DOHH2 (cell line): ENCODE results near the gene KIF1A.
"Not testable (repeated sequence)": the region's sequence is repeated elsewhere in the genome, so short reads cannot be mapped to it uniquely, and the experiment has no call there.

Experiments used
- H3F3A ChIP-seq: fragments of 200-600 bp; sonication (generic), shearing (Covaris generic); 2 replicates; pipeline ENCODE4 v1.6.0; 2016; ENCODE audit warnings: antibody characterized with exemption, mild to moderate bottlenecking; ENCODE audit not compliant: control insufficient read depth, insufficient read depth
- H3K27ac ChIP-seq: fragments of 200-600 bp; sonication (generic); 2 replicates; pipeline ENCODE4 v1.5.1; 2014; ENCODE audit warnings: low read depth, mild to moderate bottlenecking, low read length, moderate library complexity
- H3K27me3 ChIP-seq: fragments of 200-600 bp; sonication (generic); 2 replicates; pipeline ENCODE4 v1.6.1; 2014; ENCODE audit warnings: mild to moderate bottlenecking, low read length, mixed read lengths; ENCODE audit not compliant: control insufficient read depth
- H3K36me3 ChIP-seq: fragments of 200-600 bp; sonication (generic); 2 replicates; pipeline ENCODE4 v1.6.1; 2014; ENCODE audit warnings: mild to moderate bottlenecking, low read length, moderate library complexity, mixed read lengths; ENCODE audit not compliant: control insufficient read depth
- H3K4me1 ChIP-seq: fragments of 200-600 bp; sonication (generic); 2 replicates; pipeline ENCODE4 v1.6.1; 2014; ENCODE audit warnings: mild to moderate bottlenecking, low read length, mixed read lengths; ENCODE audit not compliant: control insufficient read depth
- H3K4me2 ChIP-seq: fragments of 200-600 bp; sonication (generic); 2 replicates; pipeline ENCODE4 v1.6.0; 2014; ENCODE audit warnings: mild to moderate bottlenecking, low read length, moderate library complexity
- H3K4me3 ChIP-seq: fragments of 200-600 bp; sonication (generic); 2 replicates; pipeline ENCODE4 v1.5.1; 2014; ENCODE audit warnings: mild to moderate bottlenecking, low read length, mixed read lengths
- H3K79me2 ChIP-seq: fragments of 200-600 bp; sonication (generic); 2 replicates; pipeline ENCODE4 v1.6.1; 2014; ENCODE audit warnings: mild to moderate bottlenecking, low read length, mixed read lengths; ENCODE audit not compliant: control insufficient read depth
- H3K9me2 ChIP-seq: fragments of 200-600 bp; sonication (generic); replicated peaks from 2 replicates; pipeline ENCODE4 v1.6.1; 2014; ENCODE audit warnings: mild to moderate bottlenecking, low read length, mixed read lengths; ENCODE audit not compliant: control insufficient read depth
- H3K9me3 ChIP-seq: fragments of 200-600 bp; sonication (generic); 2 replicates; pipeline ENCODE4 v1.6.1; 2014; ENCODE audit warnings: antibody characterized with exemption, low read length, mixed read lengths; ENCODE audit not compliant: control insufficient read depth, insufficient read depth
- H4K20me1 ChIP-seq: fragments of 200-600 bp; sonication (generic); 2 replicates; pipeline ENCODE4 v1.6.0; 2014; ENCODE audit warnings: low read depth, mild to moderate bottlenecking, antibody characterized with exemption, low read length, moderate library complexity; ENCODE audit not compliant: control insufficient read depth, insufficient read depth

KIF1A gene

GRCh38 chr2:240695593-240695992 is 124.4 kb downstream of the KIF1A start:
- not testable (repeated sequence) for H3K4me3 ChIP-seq, H3K4me2 ChIP-seq, H3K27ac ChIP-seq, H3K9me3 ChIP-seq, H3F3A ChIP-seq, H3K4me1 ChIP-seq, H3K36me3 ChIP-seq, H3K9me2 ChIP-seq, H3K27me3 ChIP-seq, H4K20me1 ChIP-seq, H3K79me2 ChIP-seq

- H3K4me1 ChIP-seq, H3K79me2 ChIP-seq, H3K27ac ChIP-seq, H3F3A ChIP-seq, H3K27me3 ChIP-seq, H4K20me1 ChIP-seq, H3K4me2 ChIP-seq, H3K9me2 ChIP-seq, H3K36me3 ChIP-seq, H3K4me3 ChIP-seq, H3K9me3 ChIP-seq: not testable (repeated sequence)
Observed at GRCh38 chr2:240694304-240694703, 125.7 kb downstream of the KIF1A start.

- not testable (repeated sequence) for H3K36me3 ChIP-seq, H3K4me3 ChIP-seq, H4K20me1 ChIP-seq, H3K27me3 ChIP-seq, H3K9me2 ChIP-seq, H3K4me2 ChIP-seq, H3K27ac ChIP-seq, H3K79me2 ChIP-seq, H3K4me1 ChIP-seq, H3K9me3 ChIP-seq, H3F3A ChIP-seq
Observed at GRCh38 chr2:240692583-240693561, 127.1 kb downstream of the KIF1A start.

GRCh38 chr2:240691631-240692420 is 128.2 kb downstream of the KIF1A start, which contains the start of gene AQP12A:
Gene AQP12A, plus strand, starts transcription at chr2:240691866. Its CDS starts 48 bp downstream, at chr2:240691914.
- not testable (repeated sequence) for H3F3A ChIP-seq, H4K20me1 ChIP-seq, H3K9me2 ChIP-seq, H3K27me3 ChIP-seq, H3K79me2 ChIP-seq, H3K27ac ChIP-seq, H3K36me3 ChIP-seq, H3K4me1 ChIP-seq, H3K9me3 ChIP-seq, H3K4me3 ChIP-seq, H3K4me2 ChIP-seq

GRCh38 chr2:240691075-240691427 is 129.0 kb downstream of the KIF1A start:
- not testable (repeated sequence) for H3K36me3 ChIP-seq, H3K4me3 ChIP-seq, H3K27me3 ChIP-seq

GRCh38 chr2:240690421-240691074 is 129.5 kb downstream of the KIF1A start:
- H3F3A ChIP-seq, H3K4me2 ChIP-seq, H3K79me2 ChIP-seq, H3K27ac ChIP-seq, H3K9me3 ChIP-seq, H3K9me2 ChIP-seq, H3K4me3 ChIP-seq, H4K20me1 ChIP-seq, H3K4me1 ChIP-seq, H3K36me3 ChIP-seq: not testable (repeated sequence)
- peaks cover 11% of the 10 kb centered on the region for H3K27me3 ChIP-seq

More at GRCh38 chr2:240691075-240691427, 129.0 kb downstream of the KIF1A start:
- H3K79me2 ChIP-seq, H3K9me3 ChIP-seq, H3K27ac ChIP-seq, H3K4me1 ChIP-seq, H3K4me2 ChIP-seq, H3F3A ChIP-seq, H3K9me2 ChIP-seq, H4K20me1 ChIP-seq: not testable (repeated sequence)
